Body of pancreas (tissue), 4 donors: ENCODE data around the gene ATP11A.

Experiments
- POLR2A ChIP-seq, 3 donors: fragments of 450-650 bp; IDR thresholded peaks; one replicate each; pipeline ENCODE4 v1.6.1; 2016; ENCODE audit warnings: antibody characterized with exemption in 3 of 3, mild to moderate bottlenecking in 2 of 3
- TF ChIP-seq, protein P1 (sequence below), 7 experiments: fragments of 450-650 bp in 4 of 7; fragments of 200-600 bp in 3 of 7; sonication (generic) in 3 of 7; IDR thresholded peaks; one replicate each; pipeline ENCODE4 v1.5.1; 2016 to 2019; ENCODE audit warnings: antibody characterized with exemption in 7 of 7

- TF ChIP-seq, protein P1, sequence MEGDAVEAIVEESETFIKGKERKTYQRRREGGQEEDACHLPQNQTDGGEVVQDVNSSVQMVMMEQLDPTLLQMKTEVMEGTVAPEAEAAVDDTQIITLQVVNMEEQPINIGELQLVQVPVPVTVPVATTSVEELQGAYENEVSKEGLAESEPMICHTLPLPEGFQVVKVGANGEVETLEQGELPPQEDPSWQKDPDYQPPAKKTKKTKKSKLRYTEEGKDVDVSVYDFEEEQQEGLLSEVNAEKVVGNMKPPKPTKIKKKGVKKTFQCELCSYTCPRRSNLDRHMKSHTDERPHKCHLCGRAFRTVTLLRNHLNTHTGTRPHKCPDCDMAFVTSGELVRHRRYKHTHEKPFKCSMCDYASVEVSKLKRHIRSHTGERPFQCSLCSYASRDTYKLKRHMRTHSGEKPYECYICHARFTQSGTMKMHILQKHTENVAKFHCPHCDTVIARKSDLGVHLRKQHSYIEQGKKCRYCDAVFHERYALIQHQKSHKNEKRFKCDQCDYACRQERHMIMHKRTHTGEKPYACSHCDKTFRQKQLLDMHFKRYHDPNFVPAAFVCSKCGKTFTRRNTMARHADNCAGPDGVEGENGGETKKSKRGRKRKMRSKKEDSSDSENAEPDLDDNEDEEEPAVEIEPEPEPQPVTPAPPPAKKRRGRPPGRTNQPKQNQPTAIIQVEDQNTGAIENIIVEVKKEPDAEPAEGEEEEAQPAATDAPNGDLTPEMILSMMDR (IDR thresholded peaks at IDR 0.05): no peak
- TF ChIP-seq POLR2A (IDR thresholded peaks at IDR 0.05): no peak
These were observed 226.5 kb downstream of the ATP11A start for GRCh38 chr13:112916296-112916695.
